ENCODE data around the gene ARL6. TPM values are rescaled to one million over a fixed set of nuclear protein-coding genes. Genes with fewer than 3 reads are reported as not detected.

ARL6 gene
- total and polyA plus RNA-seq, 9 of the 15 experiments (the other 6 are each of a cell fraction or from before 2014, with no cell fraction given): 0.91 to 2.9 (median 2.3) TPM

DNA sequence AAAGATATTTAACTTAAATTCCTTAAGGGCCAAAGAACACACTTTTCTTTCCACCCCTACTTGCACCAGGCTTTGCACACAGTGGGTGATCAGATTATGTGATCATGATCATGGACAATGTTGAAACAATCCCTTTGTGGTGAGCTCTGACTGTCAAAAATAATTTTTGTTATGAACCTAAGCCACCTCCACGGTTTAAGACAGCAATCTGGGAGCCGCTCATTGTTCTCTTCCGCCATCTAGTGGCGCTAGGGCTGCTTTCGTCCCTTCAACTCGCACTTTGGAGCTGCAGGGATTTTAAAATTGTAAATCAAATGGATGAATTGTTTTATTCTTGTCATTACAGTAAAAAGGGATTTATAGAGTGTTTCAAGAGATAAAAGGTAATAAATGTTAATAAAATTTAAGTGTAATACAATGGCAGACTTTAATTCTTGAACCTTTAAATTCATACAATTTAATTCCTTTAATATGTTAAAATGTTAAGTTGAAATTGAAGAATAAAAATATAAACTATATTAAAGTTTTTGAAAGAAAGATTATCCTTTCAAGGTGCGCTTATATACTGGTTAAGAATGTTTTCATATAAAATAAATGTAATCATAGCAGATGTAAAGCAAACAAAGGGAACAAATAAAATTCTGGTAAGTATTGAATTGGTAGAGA is 45.3 kb upstream of the ARL6 start:
- Histone ChIP-seq H3K36me3 (ENCODE audit: control insufficient read depth, insufficient read depth, low read length) (no peaks in the 10 kb centered on the region), H3K4me1 (replicated peaks in 1 of 2; ENCODE audit: control insufficient read depth in 2 of 2, insufficient read depth in 2 of 2, low read length in 2 of 2) (no peaks in the 10 kb centered on the region), H3K9me3 (replicated peaks; ENCODE audit: control insufficient read depth, insufficient read depth, low read depth, low read length) (no peaks in the 10 kb centered on the region), H3K27ac (ENCODE audit: extremely low read depth, low read depth, low read length) (no peak overlapping the region), H3K9me1 (ENCODE audit: control insufficient read depth, insufficient read depth, low read length) (no peaks in the 10 kb centered on the region), H3K4me3 (no peak overlapping the region), H3K27me3 (ENCODE audit: control insufficient read depth in 2 of 2, insufficient read depth in 2 of 2, low read length in 2 of 2) (no peaks in the 10 kb centered on the region), H3K4me2 (ENCODE audit: insufficient read depth, low read length) (no peak overlapping the region), H3K79me2 (ENCODE audit: control insufficient read depth, insufficient read depth, low read length) (no peaks in the 10 kb centered on the region), H4K20me1 (replicated peaks; ENCODE audit: control insufficient read depth, insufficient read depth, low read length) (no peaks in the 10 kb centered on the region), H2AFZ (ENCODE audit: low read depth, low read length) (no peak overlapping the region), H3K9ac (ENCODE audit: insufficient read depth in 1 of 2, low read depth in 2 of 2, low read length in 2 of 2) (no peak overlapping the region)
- ATAC-seq (peak; percentile 81), DNase-seq (ENCODE audit: extremely low read depth in 1 of 4, low spot score in 3 of 4) (peak; percentile 30 to 66 (median 32)), FAIRE-seq (peak; percentile 35)
- ChIA-PET POLR2A (interaction anchor here (1.1 kb wide), 1 partner anchor 30 kb away, joined by 3 read pairs; no protein-coding TSS in a partner anchor), CTCF (ENCODE audit: low intra/inter-chr PET ratio) (interaction anchor here (0.7 kb wide), 1 partner anchor 856 kb away, joined by 3 read pairs; no protein-coding TSS in a partner anchor)
- no TSS peak for BruUV-seq (replicated peaks)
- 0% methylated on average over 6 of the region's 7 CpGs for WGBS (ENCODE audit: insufficient coverage, low coverage, missing lambda C conversion rate)
- in situ Hi-C loops (cut with MboI): no loop called here
- intact Hi-C loops (cut with micrococcal nuclease): loop anchor here (2.0 kb wide), 1 partner anchor 304 kb away; no protein-coding TSS in a partner anchor
- TF ChIP-seq ZKSCAN1 (IDR thresholded peaks at IDR 0.05; ENCODE audit: low read depth, low read length) (no peak), CEBPG (CRISPR knock-in tag; IDR thresholded peaks at IDR 0.05) (no peak), CEBPG (tag; conservative IDR thresholded peaks at IDR 0.05 in 1 of 2, IDR thresholded peaks at IDR 0.05 in 1 of 2) (no peak), ZNF263 (CRISPR knock-in tag; IDR thresholded peaks at IDR 0.05; ENCODE audit: borderline replicate concordance) (no peak), CREB1 (IDR thresholded peaks at IDR 0.05) (no peak), CREB1 (CRISPR knock-in tag; IDR thresholded peaks at IDR 0.05) (no peak), CAMTA2 (CRISPR knock-in tag; conservative IDR thresholded peaks at IDR 0.05) (no peak), ZBTB7A (IDR thresholded peaks at IDR 0.05; ENCODE audit: borderline replicate concordance, control insufficient read depth, low read depth, low read length) (no peak), ZNF785 (CRISPR knock-in tag; IDR thresholded peaks at IDR 0.05) (no peak), TCF7L2 (IDR thresholded peaks at IDR 0.05; ENCODE audit: low read depth, low read length) (no peak), POLR2A (conservative IDR thresholded peaks at IDR 0.05) (no peak)
- TF ChIP-seq, protein P1, sequence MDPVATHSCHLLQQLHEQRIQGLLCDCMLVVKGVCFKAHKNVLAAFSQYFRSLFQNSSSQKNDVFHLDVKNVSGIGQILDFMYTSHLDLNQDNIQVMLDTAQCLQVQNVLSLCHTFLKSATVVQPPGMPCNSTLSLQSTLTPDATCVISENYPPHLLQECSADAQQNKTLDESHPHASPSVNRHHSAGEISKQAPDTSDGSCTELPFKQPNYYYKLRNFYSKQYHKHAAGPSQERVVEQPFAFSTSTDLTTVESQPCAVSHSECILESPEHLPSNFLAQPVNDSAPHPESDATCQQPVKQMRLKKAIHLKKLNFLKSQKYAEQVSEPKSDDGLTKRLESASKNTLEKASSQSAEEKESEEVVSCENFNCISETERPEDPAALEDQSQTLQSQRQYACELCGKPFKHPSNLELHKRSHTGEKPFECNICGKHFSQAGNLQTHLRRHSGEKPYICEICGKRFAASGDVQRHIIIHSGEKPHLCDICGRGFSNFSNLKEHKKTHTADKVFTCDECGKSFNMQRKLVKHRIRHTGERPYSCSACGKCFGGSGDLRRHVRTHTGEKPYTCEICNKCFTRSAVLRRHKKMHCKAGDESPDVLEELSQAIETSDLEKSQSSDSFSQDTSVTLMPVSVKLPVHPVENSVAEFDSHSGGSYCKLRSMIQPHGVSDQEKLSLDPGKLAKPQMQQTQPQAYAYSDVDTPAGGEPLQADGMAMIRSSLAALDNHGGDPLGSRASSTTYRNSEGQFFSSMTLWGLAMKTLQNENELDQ (CRISPR knock-in tag; IDR thresholded peaks at IDR 0.05; ENCODE audit: borderline replicate concordance): no peak
- TF ChIP-seq, protein P2, sequence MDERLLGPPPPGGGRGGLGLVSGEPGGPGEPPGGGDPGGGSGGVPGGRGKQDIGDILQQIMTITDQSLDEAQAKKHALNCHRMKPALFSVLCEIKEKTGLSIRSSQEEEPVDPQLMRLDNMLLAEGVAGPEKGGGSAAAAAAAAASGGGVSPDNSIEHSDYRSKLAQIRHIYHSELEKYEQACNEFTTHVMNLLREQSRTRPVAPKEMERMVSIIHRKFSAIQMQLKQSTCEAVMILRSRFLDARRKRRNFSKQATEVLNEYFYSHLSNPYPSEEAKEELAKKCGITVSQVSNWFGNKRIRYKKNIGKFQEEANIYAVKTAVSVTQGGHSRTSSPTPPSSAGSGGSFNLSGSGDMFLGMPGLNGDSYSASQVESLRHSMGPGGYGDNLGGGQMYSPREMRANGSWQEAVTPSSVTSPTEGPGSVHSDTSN (CRISPR knock-in tag; IDR thresholded peaks at IDR 0.05; ENCODE audit: low read depth): no peak
- TF ChIP-seq, protein P2 (tag; conservative IDR thresholded peaks at IDR 0.05; ENCODE audit: low read depth): no peak
- TF ChIP-seq, protein P3, sequence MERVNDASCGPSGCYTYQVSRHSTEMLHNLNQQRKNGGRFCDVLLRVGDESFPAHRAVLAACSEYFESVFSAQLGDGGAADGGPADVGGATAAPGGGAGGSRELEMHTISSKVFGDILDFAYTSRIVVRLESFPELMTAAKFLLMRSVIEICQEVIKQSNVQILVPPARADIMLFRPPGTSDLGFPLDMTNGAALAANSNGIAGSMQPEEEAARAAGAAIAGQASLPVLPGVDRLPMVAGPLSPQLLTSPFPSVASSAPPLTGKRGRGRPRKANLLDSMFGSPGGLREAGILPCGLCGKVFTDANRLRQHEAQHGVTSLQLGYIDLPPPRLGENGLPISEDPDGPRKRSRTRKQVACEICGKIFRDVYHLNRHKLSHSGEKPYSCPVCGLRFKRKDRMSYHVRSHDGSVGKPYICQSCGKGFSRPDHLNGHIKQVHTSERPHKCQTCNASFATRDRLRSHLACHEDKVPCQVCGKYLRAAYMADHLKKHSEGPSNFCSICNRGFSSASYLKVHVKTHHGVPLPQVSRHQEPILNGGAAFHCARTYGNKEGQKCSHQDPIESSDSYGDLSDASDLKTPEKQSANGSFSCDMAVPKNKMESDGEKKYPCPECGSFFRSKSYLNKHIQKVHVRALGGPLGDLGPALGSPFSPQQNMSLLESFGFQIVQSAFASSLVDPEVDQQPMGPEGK (CRISPR knock-in tag; IDR thresholded peaks at IDR 0.05; ENCODE audit: borderline replicate concordance): no peak
